HG02884 (cell line): Measurements from ENCODE around the gene LHX4.

Experiments
- ATAC-seq: cut with Tn5 transposase; IDR thresholded peaks from one replicate; pipeline ENCODE4 v1.9.1; 2021; ENCODE audit warnings: mild to moderate bottlenecking, moderate library complexity; ENCODE audit not compliant: unreplicated experiment

Gene LHX4

GRCh38 chr1:180241716-180242544 is 11.9 kb downstream of the LHX4 start:
- no peak for ATAC-seq

- ATAC-seq, result no peak
Measured at GRCh38 chr1:180243517-180244221, 13.6 kb downstream of the LHX4 start.

- ATAC-seq, result no peak
Measured at GRCh38 chr1:180244840-180245239, 14.8 kb downstream of the LHX4 start.

- no peak for ATAC-seq
Measured at GRCh38 chr1:180246579-180246978, 16.5 kb downstream of the LHX4 start.

- no peak for ATAC-seq
Measured at GRCh38 chr1:180247061-180247460, 17.0 kb downstream of the LHX4 start.

GRCh38 chr1:180247580-180247979 is 17.5 kb downstream of the LHX4 start:
- no peak for ATAC-seq

- no peak for ATAC-seq
Measured at GRCh38 chr1:180248176-180248575, 18.1 kb downstream of the LHX4 start.

GRCh38 chr1:180248731-180249681 is 18.9 kb downstream of the LHX4 start:
- no peak for ATAC-seq

GRCh38 chr1:180249725-180250498 is 19.8 kb downstream of the LHX4 start:
- ATAC-seq, result no peak

GRCh38 chr1:180250499-180250770 is 20.4 kb downstream of the LHX4 start:
- no peak for ATAC-seq

GRCh38 chr1:180250883-180251509 is 20.9 kb downstream of the LHX4 start:
- ATAC-seq, result no peak

GRCh38 chr1:180251526-180252305 is 21.7 kb downstream of the LHX4 start:
- ATAC-seq, result no peak

- ATAC-seq, result peak; percentile 61
Measured at GRCh38 chr1:180252638-180253536, 22.8 kb downstream of the LHX4 start.

- ATAC-seq, result no peak
Measured at GRCh38 chr1:180253585-180254495, 23.8 kb downstream of the LHX4 start.

GRCh38 chr1:180254496-180254819 is 24.4 kb downstream of the LHX4 start:
- ATAC-seq, result no peak

GRCh38 chr1:180254854-180255253 is 24.8 kb downstream of the LHX4 start:
- ATAC-seq, result no peak

GRCh38 chr1:180255536-180256340 is 25.7 kb downstream of the LHX4 start:
- ATAC-seq, result no peak
